Gastroesophageal sphincter (tissue), 4 donors: Measurements from ENCODE around the gene MUCL1. TPM values are rescaled to one million over a fixed set of nuclear protein-coding genes. Genes with fewer than 3 reads are reported as not detected.

Experiments used
- ATAC-seq: fragments of 150-250 bp; one replicate; pipeline ENCODE4 v1.9.1; 2016; ENCODE audit warnings: mild to moderate bottlenecking, moderate library complexity
- H3K27ac ChIP-seq, 4 donors: fragments of 200-600 bp; sonication (generic) in 3 of 4; 1 replicate in 3 of 4; 2 replicates in 1 of 4; pipeline ENCODE4 v1.5.1; 2016 to 2019
- H3K27me3 ChIP-seq: fragments of 200-600 bp; sonication (generic); one replicate; pipeline ENCODE4 v1.5.1; 2019
- H3K36me3 ChIP-seq, 2 donors: fragments of 200-600 bp; sonication (generic); one replicate each; pipeline ENCODE4 v1.5.1; 2019; ENCODE audit warnings: control low read depth in 1 of 2
- H3K4me1 ChIP-seq, 3 donors: fragments of 200-600 bp; sonication (generic); 1 replicate in 2 of 3; 2 replicates in 1 of 3; pipeline ENCODE4 v1.5.1; 2016 to 2019; ENCODE audit warnings: control low read depth in 2 of 3
- H3K4me3 ChIP-seq, 2 donors: fragments of 200-600 bp; sonication (generic); one replicate each; pipeline ENCODE4 v1.5.1; 2019; ENCODE audit warnings: mild to moderate bottlenecking in 1 of 2, moderate library complexity in 1 of 2
- H3K9me3 ChIP-seq, 3 donors: fragments of 200-600 bp; sonication (generic); one replicate each; pipeline ENCODE4 v1.5.1; 2017 to 2019; ENCODE audit warnings: control low read depth in 2 of 3
- EP300 ChIP-seq: sonication (generic); formaldehyde crosslinking; IDR thresholded peaks from one replicate; pipeline ENCODE4 v1.6.1; 2017; ENCODE audit warnings: antibody characterized with exemption, mild to moderate bottlenecking
- POLR2A ChIP-seq, 2 donors: fragments of 450-650 bp; IDR thresholded peaks; one replicate each; pipeline ENCODE4 v1.6.1; 2017; ENCODE audit warnings: antibody characterized with exemption in 2 of 2, mild to moderate bottlenecking in 2 of 2, moderate library complexity in 1 of 2
- POLR2AphosphoS5 ChIP-seq: sonication (generic); formaldehyde crosslinking; IDR thresholded peaks from one replicate; pipeline ENCODE4 v1.6.1; 2017; ENCODE audit warnings: antibody characterized with exemption
- WGBS, 2 donors: methylation state at CpG; one replicate each; pipeline ENCODE4 v1.1.5; 2018; ENCODE audit warnings: low coverage in 1 of 2; 5-methylcytosine and 5-hydroxymethylcytosine counted together
- total RNA-seq, 4 donors: library from RNA; depleted of rRNA; stranded (reverse); fragments of >200 nt; gene quantifications; one replicate each; pipeline ENCODE4 v1.1.0, GENCODE V29; 2016
- TF ChIP-seq, protein P1 (sequence below), 4 experiments: fragments of 200-600 bp in 2 of 4; fragments of 450-650 bp in 2 of 4; sonication (generic) in 1 of 4; IDR thresholded peaks; one replicate each; pipeline ENCODE4 v1.5.1; 2017 to 2019; ENCODE audit warnings: antibody characterized with exemption in 4 of 4, mild to moderate bottlenecking in 2 of 4, moderate library complexity in 2 of 4

Gene MUCL1, protein sequence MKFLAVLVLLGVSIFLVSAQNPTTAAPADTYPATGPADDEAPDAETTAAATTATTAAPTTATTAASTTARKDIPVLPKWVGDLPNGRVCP
- not detected for total RNA-seq

DNA sequence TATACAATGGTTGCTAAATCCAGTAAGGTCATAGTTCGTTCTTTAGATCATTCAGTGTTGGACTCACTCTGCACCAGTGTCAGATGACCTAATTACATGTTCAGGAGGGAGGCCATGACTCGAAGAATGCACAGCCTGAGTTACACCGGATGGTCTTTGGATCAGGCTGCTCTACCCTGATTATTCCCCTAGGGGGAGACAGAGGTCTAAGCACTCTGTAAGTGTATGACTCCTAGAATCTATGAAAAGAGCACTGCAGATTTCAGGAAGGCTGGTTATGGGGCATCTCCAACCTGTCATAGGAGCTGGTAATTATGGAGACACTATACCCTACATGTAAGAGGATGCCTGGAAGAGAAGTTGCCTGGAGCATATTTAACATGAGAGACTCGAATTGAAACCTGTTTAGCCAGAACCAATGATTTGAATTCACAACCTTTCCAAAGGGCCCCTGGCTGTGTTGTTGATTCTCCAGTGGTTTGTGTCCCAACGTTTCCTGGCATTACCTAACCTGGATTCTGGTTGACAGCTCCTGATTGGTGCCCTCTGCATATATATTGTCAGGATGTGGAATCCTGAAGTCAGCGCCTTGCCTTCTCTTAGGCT lies at the start of gene MUCL1:
MUCL1 (plus strand) TSS at position 584 of the 606 bp plus-strand sequence. CDS start 67 bp downstream, outside the sequence.
- 41 to 45% methylated on average over 5 to 6 of the region's 6 CpGs for WGBS, 2 donors
- ATAC-seq: no peak
- H3K9me3 ChIP-seq: peaks cover 0 to 8% (median 0%) of the 10 kb centered on the region in 3 donors

DNA sequence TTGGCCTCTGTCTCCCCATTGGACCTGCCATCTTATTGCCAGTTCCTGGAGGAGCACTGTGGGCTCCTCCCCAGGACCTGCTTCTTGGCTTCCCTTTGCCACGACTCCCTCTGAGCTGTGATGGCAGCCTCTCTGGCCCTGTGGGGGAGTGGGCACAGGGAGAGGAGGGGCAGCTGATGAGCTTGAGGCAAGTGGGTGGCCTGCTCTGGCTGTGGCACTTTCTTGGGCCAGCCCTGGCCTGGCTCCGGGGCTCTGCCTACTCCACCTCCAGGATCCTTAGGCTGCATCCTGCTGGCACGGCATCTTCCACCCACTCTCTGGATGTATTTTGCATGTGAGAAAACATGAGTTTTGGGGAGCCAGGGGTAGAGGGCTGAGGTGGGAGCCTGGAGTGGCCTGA lies 32.6 kb upstream of the MUCL1 start:
- no peak overlapping the region for H3K27ac ChIP-seq
- H3K4me1 ChIP-seq: no peaks in the 10 kb centered on the region
- H3K4me3 ChIP-seq: no peak overlapping the region
- no peaks in the 10 kb centered on the region for H3K27me3 ChIP-seq
- WGBS, 2 donors: 100% methylated on average over 1 of the region's 3 CpGs; no CpG with 5 or more reads in 1 of the 2 donors
- H3K36me3 ChIP-seq: no peaks in the 10 kb centered on the region
- TF ChIP-seq POLR2AphosphoS5 (no peak), POLR2A (IDR thresholded peaks at IDR 0.05) (no peak), EP300 (no peak)
- TF ChIP-seq, protein P1, sequence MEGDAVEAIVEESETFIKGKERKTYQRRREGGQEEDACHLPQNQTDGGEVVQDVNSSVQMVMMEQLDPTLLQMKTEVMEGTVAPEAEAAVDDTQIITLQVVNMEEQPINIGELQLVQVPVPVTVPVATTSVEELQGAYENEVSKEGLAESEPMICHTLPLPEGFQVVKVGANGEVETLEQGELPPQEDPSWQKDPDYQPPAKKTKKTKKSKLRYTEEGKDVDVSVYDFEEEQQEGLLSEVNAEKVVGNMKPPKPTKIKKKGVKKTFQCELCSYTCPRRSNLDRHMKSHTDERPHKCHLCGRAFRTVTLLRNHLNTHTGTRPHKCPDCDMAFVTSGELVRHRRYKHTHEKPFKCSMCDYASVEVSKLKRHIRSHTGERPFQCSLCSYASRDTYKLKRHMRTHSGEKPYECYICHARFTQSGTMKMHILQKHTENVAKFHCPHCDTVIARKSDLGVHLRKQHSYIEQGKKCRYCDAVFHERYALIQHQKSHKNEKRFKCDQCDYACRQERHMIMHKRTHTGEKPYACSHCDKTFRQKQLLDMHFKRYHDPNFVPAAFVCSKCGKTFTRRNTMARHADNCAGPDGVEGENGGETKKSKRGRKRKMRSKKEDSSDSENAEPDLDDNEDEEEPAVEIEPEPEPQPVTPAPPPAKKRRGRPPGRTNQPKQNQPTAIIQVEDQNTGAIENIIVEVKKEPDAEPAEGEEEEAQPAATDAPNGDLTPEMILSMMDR (IDR thresholded peaks at IDR 0.05): no peak
- no peak for ATAC-seq
- peaks cover 0 to 36% (median 0%) of the 10 kb centered on the region in 3 donors for H3K9me3 ChIP-seq

More for the DNA sequence above, at the start of gene MUCL1:
- Histone ChIP-seq H3K27ac (no peak within 1 kb of the TSS), H3K4me3 (no peak within 1 kb of the TSS), H3K36me3 (no peaks in the 10 kb centered on the region), H3K4me1 (no peaks in the 10 kb centered on the region), H3K27me3 (peaks cover 4% of the 10 kb centered on the region)
- no peak for TF ChIP-seq POLR2AphosphoS5
- TF ChIP-seq POLR2A (IDR thresholded peaks at IDR 0.05): no peak
- TF ChIP-seq, protein P1 (IDR thresholded peaks at IDR 0.05): peak in 2 of 4 experiments; percentile 12 to 39
- TF ChIP-seq EP300: no peak

DNA sequence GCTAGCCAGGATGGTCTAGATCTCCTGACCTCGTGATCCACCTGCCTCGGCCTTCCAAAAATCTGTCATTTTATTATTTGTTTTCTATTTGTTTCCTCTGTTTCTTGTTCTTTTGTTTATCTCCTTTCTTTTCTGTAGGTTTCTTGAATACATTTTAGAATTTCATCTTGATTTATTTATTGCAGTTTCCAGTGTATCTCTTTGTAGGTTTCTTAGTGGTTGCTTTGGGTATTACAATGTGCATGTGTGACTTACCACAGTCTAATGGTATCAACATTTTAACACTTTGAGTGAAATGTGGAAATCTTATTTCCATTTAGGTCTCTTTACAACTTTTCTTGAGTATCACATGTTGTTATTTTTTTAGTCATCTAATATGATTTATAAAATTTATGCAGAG lies 29.9 kb upstream of the MUCL1 start:
- 83 to 88% methylated on average over 1 to 2 of the region's 2 CpGs for WGBS, 2 donors
- Histone ChIP-seq H3K4me3 (no peak overlapping the region), H3K9me3 (peaks cover 0 to 23% (median 0%) of the 10 kb centered on the region in 3 donors), H3K36me3 (no peaks in the 10 kb centered on the region), H3K27me3 (no peaks in the 10 kb centered on the region), H3K27ac (no peak overlapping the region), H3K4me1 (no peaks in the 10 kb centered on the region)
- no peak for ATAC-seq
- TF ChIP-seq, protein P1 (IDR thresholded peaks at IDR 0.05): peak in 1 of 4 experiments; percentile 28
- no peak for TF ChIP-seq EP300

DNA sequence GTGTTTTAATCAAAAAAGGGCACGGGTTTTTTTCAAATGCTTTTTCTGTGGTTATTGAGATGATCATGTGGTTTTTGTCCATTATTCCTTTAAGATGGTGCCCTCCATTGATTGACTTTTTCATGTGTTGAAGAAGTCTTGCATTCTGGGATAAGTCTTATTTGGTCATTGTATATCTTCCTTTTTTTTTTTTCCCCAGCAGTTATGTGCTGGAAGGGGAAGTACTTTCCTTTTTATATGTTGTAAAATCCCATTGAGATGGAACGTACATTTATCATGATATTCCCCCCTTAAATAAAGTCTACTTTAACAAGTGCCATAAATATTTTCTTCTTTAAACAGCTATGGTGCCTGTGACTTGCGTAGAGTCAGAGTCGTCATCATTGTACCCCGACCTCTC lies 24.8 kb upstream of the MUCL1 start:
- H3K27me3 ChIP-seq: no peaks in the 10 kb centered on the region
- no peak for ATAC-seq
- WGBS, 2 donors: 0 to 86% methylated on average over 1 to 5 of the region's 5 CpGs
- TF ChIP-seq POLR2AphosphoS5 (no peak), EP300 (no peak)
- TF ChIP-seq, protein P1 (IDR thresholded peaks at IDR 0.05): no peak
- no peaks in the 10 kb centered on the region for H3K4me1 ChIP-seq
- no peaks in the 10 kb centered on the region for H3K36me3 ChIP-seq
- no peak overlapping the region for H3K4me3 ChIP-seq
- no peak overlapping the region for H3K27ac ChIP-seq
- no peaks in the 10 kb centered on the region for H3K9me3 ChIP-seq

DNA sequence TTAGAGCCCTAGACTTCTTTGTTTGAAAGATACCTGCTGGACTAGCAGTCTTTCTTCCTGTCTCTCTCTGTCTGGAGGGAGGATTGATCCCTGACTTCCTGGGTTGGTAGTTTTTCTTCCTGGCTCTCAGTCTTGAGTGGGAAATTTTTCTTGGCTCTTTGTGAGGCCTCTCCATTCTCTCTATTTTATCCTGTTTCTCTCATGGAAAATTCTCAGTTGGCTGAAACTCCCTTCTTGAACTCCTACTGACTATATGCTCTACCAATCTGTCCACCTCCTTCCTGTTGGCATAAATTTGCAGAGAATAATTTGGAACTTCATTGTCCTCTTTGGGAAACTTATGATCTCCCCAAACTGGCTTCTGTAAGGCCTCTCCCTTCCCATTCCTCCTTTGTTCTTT lies 24.1 kb upstream of the MUCL1 start:
- H3K4me3 ChIP-seq: no peak overlapping the region
- no peak overlapping the region for H3K27ac ChIP-seq
- TF ChIP-seq EP300 (no peak), POLR2A (IDR thresholded peaks at IDR 0.05) (no peak), POLR2AphosphoS5 (no peak)
- TF ChIP-seq, protein P1 (IDR thresholded peaks at IDR 0.05): no peak
- no peak for ATAC-seq
- no peaks in the 10 kb centered on the region for H3K9me3 ChIP-seq
- H3K36me3 ChIP-seq: no peaks in the 10 kb centered on the region
- H3K4me1 ChIP-seq: no peaks in the 10 kb centered on the region
- H3K27me3 ChIP-seq: no peaks in the 10 kb centered on the region
